Measurements from ENCODE around the gene CAMK1D. TPM values are rescaled to one million over a fixed set of nuclear protein-coding genes. Genes with fewer than 3 reads are reported as not detected.
"Not testable (repeated sequence)": the region's sequence is repeated elsewhere in the genome, so short reads cannot be mapped to it uniquely, and the experiment has no call there.

CAMK1D gene
- total RNA-seq, 3 donors from 2014 or later (not counting 1 experiment from before 2014, with no cell fraction given), result 44.2 to 56.4 (median 49.7) TPM

GRCh38 chr10:12712293-12712983, 363.1 kb downstream of the CAMK1D start:
- Mint-ChIP-seq H3K4me3 (no peak overlapping the region), H3K27me3 (ENCODE audit: low read depth in 2 of 2) (no peaks in the 10 kb centered on the region), H3K36me3 (no peaks in the 10 kb centered on the region), H3K27ac (peak overlapping the region; percentile 26 to 49), H3K9me3 (no peaks in the 10 kb centered on the region), H3K4me1 (peaks cover 18 to 22% of the 10 kb centered on the region in 2 donors)
- H3K27ac ChIP-seq (ENCODE audit: low read length), result no peak overlapping the region
- intact Hi-C loops (cut with micrococcal nuclease), result no loop called here
- TF ChIP-seq, protein P1, sequence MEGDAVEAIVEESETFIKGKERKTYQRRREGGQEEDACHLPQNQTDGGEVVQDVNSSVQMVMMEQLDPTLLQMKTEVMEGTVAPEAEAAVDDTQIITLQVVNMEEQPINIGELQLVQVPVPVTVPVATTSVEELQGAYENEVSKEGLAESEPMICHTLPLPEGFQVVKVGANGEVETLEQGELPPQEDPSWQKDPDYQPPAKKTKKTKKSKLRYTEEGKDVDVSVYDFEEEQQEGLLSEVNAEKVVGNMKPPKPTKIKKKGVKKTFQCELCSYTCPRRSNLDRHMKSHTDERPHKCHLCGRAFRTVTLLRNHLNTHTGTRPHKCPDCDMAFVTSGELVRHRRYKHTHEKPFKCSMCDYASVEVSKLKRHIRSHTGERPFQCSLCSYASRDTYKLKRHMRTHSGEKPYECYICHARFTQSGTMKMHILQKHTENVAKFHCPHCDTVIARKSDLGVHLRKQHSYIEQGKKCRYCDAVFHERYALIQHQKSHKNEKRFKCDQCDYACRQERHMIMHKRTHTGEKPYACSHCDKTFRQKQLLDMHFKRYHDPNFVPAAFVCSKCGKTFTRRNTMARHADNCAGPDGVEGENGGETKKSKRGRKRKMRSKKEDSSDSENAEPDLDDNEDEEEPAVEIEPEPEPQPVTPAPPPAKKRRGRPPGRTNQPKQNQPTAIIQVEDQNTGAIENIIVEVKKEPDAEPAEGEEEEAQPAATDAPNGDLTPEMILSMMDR (IDR thresholded peaks at IDR 0.05), result no peak
- peaks cover 6% of the 10 kb centered on the region for H3K4me1 ChIP-seq (ENCODE audit: control insufficient read depth, insufficient read depth, low read length)
- no peaks in the 10 kb centered on the region for H3K27me3 ChIP-seq (ENCODE audit: control insufficient read depth, insufficient read depth, low read length)
- WGBS (ENCODE audit: insufficient coverage), result 84% methylated on average over 6 of the region's 11 CpGs
- DNase-seq, result no peak
- no peak overlapping the region for H3K4me3 ChIP-seq (ENCODE audit: low read length)
- peak in 2 of 3 donors; percentile 65 to 82 for ATAC-seq
- H3K36me3 ChIP-seq (ENCODE audit: control insufficient read depth, insufficient read depth, low read length), result no peaks in the 10 kb centered on the region
- no peaks in the 10 kb centered on the region for H3K9me3 ChIP-seq (ENCODE audit: control insufficient read depth, insufficient read depth, low read length)

DNA sequence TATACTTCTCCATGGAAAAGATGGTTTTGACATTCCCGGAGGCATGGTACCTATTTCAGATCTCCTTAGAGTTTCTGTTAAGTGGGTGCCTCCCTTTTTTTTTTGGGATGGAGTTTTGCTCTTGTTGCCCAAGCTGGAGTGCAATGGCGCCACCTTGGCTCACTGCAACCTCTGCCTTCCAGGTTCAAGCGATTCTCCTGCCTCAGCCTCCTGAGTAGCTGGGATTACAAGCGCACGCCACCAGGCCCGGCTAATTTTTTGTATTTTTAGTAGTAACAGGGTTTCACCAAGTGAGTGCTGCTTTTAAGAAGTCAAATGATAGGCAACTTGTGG, 363.6 kb downstream of the CAMK1D start:
- H3K4me1 Mint-ChIP-seq, result peaks cover 18 to 22% of the 10 kb centered on the region in 2 donors
- DNase-seq; H3K27ac ChIP-seq (ENCODE audit: low read length); H3K4me3 ChIP-seq (ENCODE audit: low read length); ATAC-seq; H3K36me3 Mint-ChIP-seq; H3K36me3 ChIP-seq (ENCODE audit: control insufficient read depth, insufficient read depth, low read length); H3K27ac Mint-ChIP-seq; H3K27me3 Mint-ChIP-seq (ENCODE audit: low read depth in 2 of 2); intact Hi-C loops (cut with micrococcal nuclease); H3K27me3 ChIP-seq (ENCODE audit: control insufficient read depth, insufficient read depth, low read length); H3K4me1 ChIP-seq (ENCODE audit: control insufficient read depth, insufficient read depth, low read length); H3K9me3 ChIP-seq (ENCODE audit: control insufficient read depth, insufficient read depth, low read length); H3K4me3 Mint-ChIP-seq; H3K9me3 Mint-ChIP-seq: not testable (repeated sequence)
- WGBS (ENCODE audit: insufficient coverage), result 95% methylated on average over 6 of the region's 6 CpGs

DNA sequence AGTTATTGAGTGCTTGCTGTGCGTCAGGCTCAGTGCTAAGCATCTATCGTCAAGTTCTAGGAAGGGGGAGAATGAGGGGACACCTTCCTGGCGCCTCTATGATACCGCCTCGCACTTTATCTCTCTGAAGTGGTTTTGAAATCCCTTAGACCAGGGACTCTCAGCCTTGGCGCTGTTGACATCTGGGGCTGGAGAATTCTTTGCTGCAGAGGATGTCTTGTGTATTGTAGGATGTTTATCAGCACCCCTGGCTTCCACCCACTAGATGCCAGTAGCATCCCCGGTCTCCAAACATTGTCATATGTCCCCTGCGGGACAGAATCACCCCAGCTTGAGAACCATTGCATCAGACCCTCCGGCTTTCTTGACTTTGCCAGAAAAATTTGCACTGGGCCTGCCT, 366.7 kb downstream of the CAMK1D start:
- Mint-ChIP-seq H3K27me3 (ENCODE audit: low read depth in 2 of 2) (no peaks in the 10 kb centered on the region), H3K36me3 (no peaks in the 10 kb centered on the region), H3K4me3 (no peak overlapping the region), H3K27ac (no peak overlapping the region), H3K9me3 (no peaks in the 10 kb centered on the region), H3K4me1 (peaks cover 19 to 29% of the 10 kb centered on the region in 2 donors)
- WGBS (ENCODE audit: insufficient coverage), result 86% methylated on average over 9 of the region's 9 CpGs
- peaks cover 6% of the 10 kb centered on the region for H3K4me1 ChIP-seq (ENCODE audit: control insufficient read depth, insufficient read depth, low read length)
- intact Hi-C loops (cut with micrococcal nuclease), result no loop called here
- ATAC-seq, result no peak
- H3K4me3 ChIP-seq (ENCODE audit: low read length), result no peak overlapping the region
- no peaks in the 10 kb centered on the region for H3K27me3 ChIP-seq (ENCODE audit: control insufficient read depth, insufficient read depth, low read length)
- no peak for DNase-seq
- H3K36me3 ChIP-seq (ENCODE audit: control insufficient read depth, insufficient read depth, low read length), result no peaks in the 10 kb centered on the region
- TF ChIP-seq, protein P1 (IDR thresholded peaks at IDR 0.05), result no peak
- no peak overlapping the region for H3K27ac ChIP-seq (ENCODE audit: low read length)
- no peaks in the 10 kb centered on the region for H3K9me3 ChIP-seq (ENCODE audit: control insufficient read depth, insufficient read depth, low read length)

GRCh38 chr10:12717981-12718707, 368.8 kb downstream of the CAMK1D start:
- TF ChIP-seq, protein P1 (IDR thresholded peaks at IDR 0.05), result no peak
- ATAC-seq, result no peak
- intact Hi-C loops (cut with micrococcal nuclease), result no loop called here
- Histone ChIP-seq H3K9me3 (ENCODE audit: control insufficient read depth, insufficient read depth, low read length) (no peaks in the 10 kb centered on the region), H3K27me3 (ENCODE audit: control insufficient read depth, insufficient read depth, low read length) (no peaks in the 10 kb centered on the region), H3K4me3 (ENCODE audit: low read length) (no peak overlapping the region), H3K27ac (ENCODE audit: low read length) (no peak overlapping the region), H3K4me1 (ENCODE audit: control insufficient read depth, insufficient read depth, low read length) (no peaks in the 10 kb centered on the region), H3K36me3 (ENCODE audit: control insufficient read depth, insufficient read depth, low read length) (no peaks in the 10 kb centered on the region)
- no peak for DNase-seq
- H3K36me3 Mint-ChIP-seq, result no peaks in the 10 kb centered on the region
- 94% methylated on average over 11 of the region's 12 CpGs for WGBS (ENCODE audit: insufficient coverage)
- H3K27ac Mint-ChIP-seq, result no peak overlapping the region
- H3K27me3 Mint-ChIP-seq (ENCODE audit: low read depth in 2 of 2), result no peaks in the 10 kb centered on the region
- no peaks in the 10 kb centered on the region for H3K9me3 Mint-ChIP-seq
- peaks cover 7 to 17% of the 10 kb centered on the region in 2 donors for H3K4me1 Mint-ChIP-seq
- H3K4me3 Mint-ChIP-seq, result no peak overlapping the region
